ENCODE data around the gene PCDHA9.
"Not testable (repeated sequence)": the region's sequence is repeated elsewhere in the genome, so short reads cannot be mapped to it uniquely, and the experiment has no call there.

Gene PCDHA9

DNA sequence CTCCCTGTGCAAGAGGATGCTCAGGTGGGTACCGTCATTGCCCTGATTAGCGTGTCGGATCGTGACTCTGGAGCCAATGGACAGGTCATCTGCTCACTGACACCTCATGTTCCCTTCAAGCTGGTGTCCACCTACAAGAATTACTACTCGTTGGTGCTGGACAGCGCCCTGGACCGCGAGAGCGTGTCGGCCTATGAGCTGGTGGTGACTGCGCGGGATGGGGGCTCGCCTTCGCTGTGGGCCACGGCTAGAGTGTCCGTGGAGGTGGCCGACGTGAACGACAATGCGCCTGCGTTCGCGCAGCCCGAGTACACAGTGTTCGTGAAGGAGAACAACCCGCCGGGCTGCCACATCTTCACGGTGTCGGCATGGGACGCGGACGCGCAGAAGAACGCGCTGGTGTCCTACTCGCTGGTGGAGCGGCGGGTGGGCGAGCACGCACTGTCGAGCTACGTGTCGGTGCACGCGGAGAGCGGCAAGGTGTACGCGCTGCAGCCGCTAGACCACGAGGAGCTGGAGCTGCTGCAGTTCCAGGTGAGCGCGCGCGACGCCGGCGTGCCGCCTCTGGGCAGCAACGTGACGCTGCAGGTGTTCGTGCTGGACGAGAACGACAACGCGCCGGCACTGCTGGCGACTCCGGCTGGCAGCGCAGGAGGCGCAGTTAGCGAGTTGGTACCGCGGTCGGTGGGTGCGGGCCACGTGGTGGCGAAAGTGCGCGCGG lies 28.5 kb downstream of the PCDHA9 start:
- not testable (repeated sequence) for DNase-seq (ENCODE audit: low read depth)

DNA sequence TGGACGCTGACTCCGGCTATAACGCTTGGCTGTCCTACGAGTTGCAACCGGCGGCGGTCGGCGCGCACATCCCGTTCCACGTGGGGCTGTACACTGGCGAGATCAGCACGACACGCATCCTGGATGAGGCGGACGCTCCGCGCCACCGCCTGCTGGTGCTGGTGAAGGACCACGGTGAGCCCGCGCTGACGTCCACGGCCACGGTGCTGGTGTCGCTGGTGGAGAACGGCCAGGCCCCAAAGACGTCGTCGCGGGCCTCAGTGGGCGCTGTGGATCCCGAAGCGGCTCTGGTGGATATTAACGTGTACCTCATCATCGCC lies 29.0 kb downstream of the PCDHA9 start:
- no peak for DNase-seq (ENCODE audit: low read depth)

DNA sequence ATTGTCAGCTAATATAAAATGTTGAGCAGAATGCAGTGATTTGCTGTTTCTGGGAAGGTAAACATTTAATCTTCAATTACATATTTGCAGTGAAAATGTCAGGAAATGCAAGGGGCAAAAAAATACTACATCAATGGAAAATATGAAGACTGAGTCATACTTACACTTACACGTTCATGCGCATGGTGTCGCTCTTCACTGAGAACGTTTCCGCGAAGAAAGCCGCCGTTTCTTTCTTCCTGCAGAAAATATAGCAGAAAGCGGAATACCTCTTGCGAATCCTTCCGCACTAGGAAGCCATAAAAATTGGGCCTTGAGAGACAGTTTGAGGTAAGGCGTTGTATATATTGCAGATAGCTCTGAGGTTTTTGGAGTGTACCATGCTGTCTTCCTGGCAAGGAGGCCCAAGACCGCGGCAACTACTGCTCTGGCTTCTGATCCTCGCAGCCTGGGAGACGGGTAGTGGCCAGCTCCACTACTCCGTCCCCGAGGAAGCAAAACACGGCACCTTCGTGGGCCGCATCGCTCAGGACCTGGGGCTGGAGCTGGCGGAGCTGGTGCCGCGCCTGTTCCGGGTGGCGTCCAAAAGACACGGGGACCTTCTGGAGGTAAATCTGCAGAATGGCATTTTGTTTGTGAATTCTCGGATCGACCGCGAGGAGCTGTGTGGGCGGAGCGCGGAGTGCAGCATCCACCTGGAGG lies 33.9 kb downstream of the PCDHA9 start, which contains the start of gene PCDHA13:
Gene PCDHA13, plus strand, starts transcription at position 236 of the 702 bp plus-strand sequence. Its CDS starts 145 bp downstream, at position 381.
- DNase-seq (ENCODE audit: low read depth): no peak

DNA sequence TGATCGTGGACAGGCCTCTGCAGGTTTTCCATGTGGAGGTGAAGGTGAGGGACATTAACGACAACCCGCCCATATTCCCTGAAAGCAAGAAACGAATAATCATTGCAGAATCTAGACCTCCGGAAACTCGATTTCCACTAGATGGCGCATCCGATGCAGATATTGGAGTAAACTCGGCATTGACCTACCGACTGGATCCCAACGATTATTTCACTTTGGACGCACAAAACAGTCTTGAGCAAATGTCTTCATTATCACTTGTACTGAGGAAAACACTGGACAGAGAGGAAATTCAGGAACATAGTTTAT lies 34.4 kb downstream of the PCDHA9 start:
- no peak for DNase-seq (ENCODE audit: low read depth)

DNA sequence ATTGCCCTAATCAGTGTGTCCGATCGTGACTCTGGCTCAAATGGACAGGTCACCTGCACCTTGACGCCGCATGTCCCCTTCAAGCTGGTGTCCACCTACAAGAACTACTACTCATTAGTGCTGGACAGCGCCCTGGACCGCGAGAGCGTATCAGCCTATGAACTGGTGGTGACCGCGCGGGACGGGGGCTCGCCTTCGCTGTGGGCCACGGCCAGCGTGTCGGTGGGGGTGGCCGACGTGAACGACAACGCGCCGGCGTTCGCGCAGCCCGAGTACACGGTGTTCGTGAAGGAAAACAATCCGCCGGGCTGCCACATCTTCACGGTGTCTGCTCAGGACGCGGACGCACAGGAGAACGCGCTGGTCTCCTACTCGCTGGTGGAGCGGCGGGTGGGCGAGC lies 35.2 kb downstream of the PCDHA9 start:
- DNase-seq (ENCODE audit: low read depth): no peak

DNA sequence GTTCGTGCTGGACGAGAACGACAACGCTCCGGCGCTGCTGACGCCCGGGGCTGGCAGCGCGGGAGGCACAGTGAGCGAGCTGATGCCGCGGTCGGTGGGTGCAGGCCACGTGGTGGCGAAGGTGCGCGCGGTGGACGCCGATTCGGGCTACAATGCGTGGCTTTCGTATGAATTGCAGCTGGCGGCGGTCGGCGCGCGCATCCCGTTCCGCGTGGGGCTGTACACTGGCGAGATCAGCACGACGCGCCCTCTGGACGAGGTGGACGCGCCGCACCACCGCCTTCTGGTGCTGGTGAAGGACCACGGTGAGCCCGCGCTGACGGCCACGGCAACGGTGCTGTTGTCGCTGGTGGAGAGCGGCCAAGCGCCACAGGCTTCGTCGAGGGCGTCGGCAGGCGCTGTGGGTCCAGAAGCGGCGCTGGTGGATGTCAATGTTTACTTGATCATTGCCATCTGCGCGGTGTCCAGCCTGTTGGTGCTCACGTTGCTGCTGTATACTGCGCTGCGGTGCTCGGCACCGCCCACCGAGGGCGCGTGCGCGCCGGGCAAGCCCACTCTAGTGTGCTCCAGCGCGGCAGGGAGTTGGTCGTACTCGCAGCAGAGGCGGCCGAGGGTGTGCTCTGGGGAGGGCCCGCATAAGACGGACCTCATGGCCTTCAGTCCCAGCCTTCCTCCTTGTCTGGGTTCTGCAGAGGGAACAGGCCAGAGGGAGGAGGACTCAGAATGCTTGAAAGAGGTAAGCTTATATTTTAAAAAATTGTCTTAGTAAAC lies 35.9 kb downstream of the PCDHA9 start:
- no peak for DNase-seq (ENCODE audit: low read depth)

All from activated T-cell treated with anti-CD3 and anti-CD28 coated beads for 24 hours (primary cell).